Stimulated activated CD4-positive, alpha-beta T cell treated with anti-CD3 and anti-CD28 coated beads, Interleukin-12 subunit alpha, Interleukin-12 subunit beta, amount 100 ng/mL, for 4 hours (primary cell): ENCODE measurements around the gene AGO3.
"Not testable (repeated sequence)": the region's sequence is repeated elsewhere in the genome, so short reads cannot be mapped to it uniquely, and the experiment has no call there.

Experiments
- DNase-seq: peaks from one replicate; pipeline ENCODE4 v3.0.0-alpha.2; 2020

AGO3 gene

DNA sequence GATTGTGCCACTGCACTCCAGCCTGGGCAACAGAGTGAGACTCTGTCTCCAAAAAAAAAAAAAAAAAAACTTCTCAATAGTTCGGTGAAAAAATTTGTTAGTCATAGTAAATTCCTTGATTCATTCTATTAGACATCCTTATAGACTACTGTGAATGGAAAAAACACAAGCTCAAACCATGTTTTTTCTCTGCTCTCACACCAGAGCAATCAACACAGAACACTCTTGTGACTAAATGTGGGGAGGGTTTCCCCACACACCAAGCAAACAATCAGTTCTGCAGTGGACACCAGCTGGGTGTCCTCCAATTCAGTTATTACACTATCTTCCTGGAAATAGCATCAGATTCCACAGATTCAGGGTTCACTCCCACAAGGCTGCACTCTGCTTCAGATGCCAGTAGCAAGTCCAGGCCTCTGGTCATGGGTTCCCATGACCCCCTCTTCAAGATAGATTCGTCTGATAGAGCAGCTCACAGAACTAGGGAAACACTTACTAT, 83.9 kb downstream of the AGO3 start:
- DNase-seq, result no peak

DNA sequence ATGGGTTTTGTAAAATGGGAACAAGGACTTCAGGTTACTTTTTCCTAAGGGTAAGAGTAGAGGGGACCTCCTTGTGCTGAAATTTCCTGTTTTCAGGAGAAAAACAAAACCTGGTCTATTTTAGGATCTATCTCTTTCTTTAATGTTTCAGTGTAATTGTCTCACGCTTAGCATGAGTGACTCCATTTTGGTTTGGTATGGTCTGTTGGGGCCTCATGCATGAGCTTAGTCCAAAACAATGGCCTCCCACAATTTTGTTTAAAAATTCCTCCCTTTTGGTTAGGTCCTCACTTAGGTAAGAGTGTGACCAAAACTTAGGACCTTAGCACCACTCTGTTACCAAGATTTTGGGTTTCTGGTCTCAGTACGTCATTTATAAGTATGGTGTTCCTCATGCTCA, 85.8 kb downstream of the AGO3 start:
- DNase-seq, result no peak

DNA sequence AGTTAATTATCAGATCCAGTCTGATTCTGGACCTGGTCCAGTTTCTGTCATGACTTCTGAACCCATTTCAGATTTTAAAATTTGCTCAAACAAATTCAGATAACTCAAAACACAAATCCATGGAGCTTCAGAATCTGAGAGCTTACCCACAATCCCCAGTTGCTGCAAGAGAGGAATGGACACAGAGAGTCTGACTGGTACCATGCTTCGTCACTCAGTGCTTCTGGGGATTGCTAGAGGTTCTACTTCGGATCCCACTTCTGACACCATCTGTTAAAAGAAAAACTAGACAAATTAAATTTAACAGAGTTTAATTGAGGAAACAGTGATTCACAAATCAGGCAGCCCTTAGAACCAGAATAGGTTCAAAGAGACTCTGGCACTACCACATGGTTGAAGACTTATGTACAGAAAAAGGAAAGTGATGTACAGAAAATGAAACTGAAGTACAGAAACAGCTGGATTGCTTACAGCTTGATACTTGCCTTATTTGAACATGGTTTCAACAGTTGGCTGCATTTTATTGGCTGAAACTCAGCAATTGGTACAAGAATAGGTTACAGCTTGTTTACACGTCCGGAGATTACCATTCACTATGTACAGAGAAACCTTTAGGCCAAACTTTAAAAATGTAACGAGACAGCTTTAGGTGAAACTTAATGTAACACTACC, 92.3 kb downstream of the AGO3 start:
- DNase-seq, result no peak

DNA sequence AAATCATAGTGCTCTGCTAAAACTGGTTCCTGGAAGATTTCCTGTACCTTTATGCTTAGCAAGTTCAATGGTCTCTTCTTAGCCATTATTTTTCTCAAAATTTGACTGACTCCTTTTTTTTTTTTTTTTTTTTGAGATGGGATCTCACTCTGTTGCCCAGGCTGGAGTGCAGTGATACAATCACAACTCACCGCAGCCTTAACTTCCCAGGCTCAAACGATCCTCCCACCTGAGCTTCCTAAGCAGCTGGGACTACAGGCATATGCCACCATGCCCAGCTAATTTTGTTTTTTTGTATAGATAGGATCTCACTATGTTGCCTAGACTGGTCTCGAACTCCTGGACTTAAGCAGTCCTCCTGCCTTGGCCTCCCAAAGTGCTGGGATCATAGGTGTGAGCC, 93.1 kb downstream of the AGO3 start:
- DNase-seq, result not testable (repeated sequence)

DNA sequence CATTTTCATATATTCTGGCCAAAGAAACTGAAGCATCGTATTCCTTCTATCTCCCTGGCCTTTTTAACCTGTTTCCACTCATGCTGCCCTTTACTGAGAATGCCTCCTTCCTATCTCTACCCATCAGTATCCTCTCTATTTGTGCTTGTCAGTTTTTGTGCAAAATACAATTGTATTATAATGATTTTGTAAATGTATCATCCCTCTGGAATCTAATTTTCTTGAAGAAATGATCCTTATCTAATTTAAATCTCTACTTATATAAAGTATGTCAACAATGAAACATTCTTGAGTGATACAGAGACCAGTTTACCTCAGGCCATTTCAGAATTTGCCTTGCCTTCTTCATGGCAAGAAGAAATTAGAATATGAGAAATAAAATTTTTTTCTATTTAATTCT, 93.9 kb downstream of the AGO3 start:
- DNase-seq, result no peak

DNA sequence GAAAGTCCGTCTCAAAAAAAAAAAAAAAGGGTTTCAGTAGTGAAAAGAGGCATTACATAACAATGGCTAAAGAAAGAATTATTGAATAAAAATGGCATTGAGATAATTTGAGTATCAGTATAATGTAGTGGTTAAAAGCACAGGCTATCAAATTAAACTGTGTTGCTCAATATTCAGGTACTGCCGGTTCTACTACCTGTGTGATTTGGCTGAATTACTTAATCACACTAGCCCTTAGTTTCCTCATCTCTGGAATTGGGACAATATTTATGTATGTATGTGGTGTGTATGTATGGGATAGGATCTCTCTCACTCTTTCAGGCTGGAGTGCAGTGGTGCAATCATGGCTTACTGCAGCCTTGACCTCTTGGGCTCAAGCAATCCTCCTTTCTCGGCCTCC, 96.9 kb downstream of the AGO3 start:
- DNase-seq, result no peak

DNA sequence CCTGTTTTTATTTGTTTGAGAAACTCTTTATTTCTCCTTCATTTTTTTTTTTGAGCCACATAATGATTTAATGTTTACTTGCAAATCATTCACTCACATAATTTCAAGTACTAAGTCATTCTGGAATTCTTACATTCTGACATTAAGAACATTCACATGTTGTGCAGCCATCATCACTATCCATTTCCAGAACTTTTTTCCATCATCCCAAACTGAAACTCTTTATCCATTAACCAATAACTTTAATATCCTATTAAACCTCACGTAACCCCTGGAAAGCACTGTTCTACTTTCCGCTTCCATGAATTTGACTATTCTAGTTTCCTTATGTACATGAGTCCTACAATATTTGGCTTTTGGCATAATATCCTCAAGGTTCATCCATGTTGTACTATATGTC, 100.5 kb downstream of the AGO3 start:
- DNase-seq, result no peak

DNA sequence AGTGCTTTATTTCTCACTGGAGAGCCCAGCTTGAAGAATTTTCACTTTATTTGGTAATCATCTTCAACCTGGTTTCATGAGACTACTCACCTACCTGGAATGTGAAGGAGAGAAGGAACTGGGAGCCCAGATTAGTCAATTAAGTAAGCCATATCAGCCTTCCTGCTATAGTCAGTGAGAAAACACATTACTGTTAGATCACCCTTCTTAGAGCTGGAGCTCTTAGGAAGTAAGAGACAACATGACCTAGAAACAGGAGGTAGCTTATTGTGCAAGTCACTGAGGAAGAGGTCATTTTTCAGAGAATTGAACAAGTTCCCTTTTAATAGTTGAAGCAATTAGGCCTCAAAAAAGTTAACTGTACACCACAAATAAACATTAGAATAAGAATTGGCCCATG, 103.8 kb downstream of the AGO3 start:
- DNase-seq, result no peak

DNA sequence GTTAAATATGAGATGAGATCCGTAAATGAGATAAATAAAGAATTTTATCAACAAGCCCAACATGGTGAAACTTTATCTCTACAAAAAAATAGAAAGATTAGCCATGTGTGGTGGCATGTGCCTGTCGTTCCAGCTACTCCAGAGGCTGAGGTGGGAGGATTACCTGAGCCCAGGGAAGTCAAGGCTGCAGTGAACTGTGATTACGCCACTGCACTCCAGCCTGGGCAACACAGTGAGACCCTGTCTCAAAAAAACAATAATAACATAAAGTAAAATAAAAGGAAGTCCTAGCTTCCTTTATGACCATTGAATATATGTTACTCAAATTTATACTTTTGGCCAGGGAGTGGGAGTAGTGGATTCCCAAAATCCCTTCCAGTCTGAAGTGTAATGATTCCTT, 104.2 kb downstream of the AGO3 start:
- no peak for DNase-seq

DNA sequence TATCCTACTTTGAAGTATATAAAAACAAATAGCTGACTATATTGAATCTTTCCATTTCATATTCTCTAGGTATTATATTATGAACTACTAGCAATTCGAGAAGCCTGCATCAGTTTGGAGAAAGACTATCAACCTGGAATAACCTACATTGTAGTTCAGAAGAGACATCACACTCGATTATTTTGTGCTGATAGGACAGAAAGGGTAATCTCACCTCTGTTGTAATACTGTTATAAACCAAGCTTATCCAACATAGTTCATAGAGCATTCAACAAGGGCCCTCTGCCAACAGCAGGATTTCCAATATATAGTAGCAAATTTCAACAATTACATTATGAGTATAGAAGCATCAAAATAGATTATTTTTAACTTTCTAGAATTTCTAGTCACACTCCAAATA, 109.3 kb downstream of the AGO3 start:
- no peak for DNase-seq

DNA sequence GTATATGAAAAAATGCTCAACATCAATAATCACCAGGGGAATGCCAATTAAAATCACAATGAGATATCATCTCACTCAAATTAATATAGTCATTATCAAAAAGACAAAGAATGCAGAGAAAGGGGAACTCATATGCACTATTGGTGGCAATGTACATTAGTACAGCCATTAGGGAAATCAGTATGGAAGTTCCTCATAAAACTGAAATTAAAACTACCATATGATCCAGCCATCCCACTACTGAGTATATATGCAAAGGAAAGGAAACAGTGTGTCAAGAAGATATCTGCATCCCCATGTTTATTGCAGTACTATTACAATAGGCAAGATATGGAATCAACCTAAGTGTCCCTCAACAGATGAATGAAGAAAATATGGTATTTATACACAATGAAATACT, 120.9 kb downstream of the AGO3 start:
- DNase-seq, result no peak

DNA sequence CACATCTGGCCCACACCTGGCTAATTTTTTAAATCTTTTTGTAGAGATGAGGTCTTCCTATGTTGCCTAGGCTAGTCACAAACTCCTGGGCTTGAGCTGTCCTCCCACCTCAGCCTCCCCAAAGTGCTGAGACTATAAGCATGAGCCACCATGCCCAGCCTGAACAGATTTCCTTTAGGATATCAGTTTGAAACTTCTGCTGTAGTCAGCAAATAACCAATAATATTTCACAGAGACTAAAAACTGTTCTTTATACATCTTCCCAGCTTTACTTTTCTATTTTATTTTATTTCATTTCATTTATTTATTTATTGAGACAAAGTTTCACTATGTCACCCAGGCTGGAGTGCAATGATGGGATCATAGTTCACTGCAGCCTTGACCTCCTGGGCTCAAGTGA, 123.1 kb downstream of the AGO3 start:
- DNase-seq, result no peak

DNA sequence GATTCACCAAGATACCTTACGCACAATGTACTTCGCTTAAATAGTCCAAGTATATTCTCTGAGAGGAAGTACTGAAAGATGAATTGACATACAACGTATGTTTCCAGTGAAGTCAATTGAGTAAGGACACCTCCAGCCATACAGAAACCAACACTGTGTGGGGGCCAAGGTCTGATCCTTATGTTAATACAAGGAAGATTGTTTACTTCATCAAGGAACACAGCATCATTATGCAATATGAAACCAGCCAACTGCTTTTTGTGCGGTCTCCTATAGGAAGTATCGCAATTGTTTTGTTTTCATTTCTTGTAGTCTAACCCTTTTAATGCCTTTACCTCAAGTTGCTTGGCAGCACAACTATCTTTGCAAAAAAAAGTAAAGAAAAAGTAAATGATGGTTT, 124.8 kb downstream of the AGO3 start:
- no peak for DNase-seq

DNA sequence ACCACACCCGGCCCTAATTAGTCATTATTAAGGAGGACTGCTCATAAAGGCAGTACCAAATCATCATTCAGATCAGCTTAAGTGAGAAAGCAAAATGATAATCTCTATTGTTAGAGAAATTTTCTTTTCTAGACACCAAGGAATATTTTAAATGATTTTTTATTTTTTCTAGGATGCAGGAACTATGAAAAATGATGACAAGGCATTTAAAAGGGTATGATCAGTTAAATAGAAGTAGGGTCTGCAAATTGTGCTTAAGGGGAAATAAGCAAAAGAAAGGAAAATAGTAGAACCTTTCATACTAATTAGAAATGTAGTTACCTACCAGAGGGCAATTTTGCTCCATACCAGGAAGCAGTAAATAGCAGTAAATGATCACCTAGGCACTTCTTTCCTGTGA, 131.4 kb downstream of the AGO3 start:
- no peak for DNase-seq

DNA sequence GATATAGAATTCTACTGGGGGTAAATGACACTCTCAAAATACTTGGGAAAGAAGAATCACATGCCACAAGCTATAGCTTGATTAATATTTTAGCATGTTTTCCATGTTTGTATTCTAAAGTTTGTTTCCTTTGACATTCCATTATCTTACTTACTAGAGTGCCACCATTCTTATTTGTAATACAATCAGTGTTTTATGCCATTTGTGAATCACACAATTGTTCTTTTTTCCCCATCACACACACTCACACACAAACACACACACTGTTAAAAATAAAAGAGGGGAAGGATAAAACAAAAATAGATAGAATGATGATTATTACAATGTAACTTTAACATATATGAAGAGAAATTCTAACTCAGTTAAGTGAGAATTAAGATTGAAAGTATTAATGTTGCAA, 137.0 kb downstream of the AGO3 start:
- DNase-seq, result no peak

DNA sequence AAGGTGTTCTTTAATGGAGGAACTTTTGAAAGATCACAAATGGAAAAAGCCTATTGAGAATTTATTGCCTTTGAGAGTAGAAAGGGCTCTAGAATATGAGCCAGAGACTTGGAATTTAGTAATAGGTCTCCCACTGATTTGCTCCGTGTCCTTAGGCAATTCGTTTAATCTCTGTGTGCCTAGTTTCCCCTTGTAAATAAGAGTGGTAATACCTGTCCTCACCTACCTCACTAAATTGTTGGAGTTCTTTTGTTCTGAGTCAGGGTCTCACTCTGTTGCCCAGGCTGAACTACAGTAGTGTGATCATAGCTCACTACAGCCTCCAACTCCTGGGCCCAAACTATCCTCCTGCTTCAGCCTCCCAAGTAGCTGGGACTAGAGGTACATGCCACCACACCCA, 138.0 kb downstream of the AGO3 start:
- DNase-seq, result no peak

DNA sequence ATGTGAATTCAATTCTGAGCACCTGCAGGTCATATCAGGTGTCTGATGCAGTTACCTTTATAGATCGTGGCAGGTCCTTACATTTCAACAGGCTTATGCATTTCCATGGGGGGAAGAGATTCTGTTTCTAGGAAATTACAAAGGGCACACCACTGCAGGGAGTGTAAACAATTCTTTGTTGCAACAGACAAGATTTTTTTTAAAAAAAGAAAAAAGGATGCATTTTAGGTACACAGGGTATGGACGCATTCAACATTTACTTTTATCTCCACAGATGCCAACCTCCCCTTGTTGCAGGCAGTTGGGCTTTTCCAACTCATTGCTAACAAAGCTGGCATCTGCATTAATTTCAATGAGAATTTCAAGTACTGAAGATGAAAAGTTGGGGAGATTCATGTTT, 139.4 kb downstream of the AGO3 start:
- DNase-seq, result no peak

DNA sequence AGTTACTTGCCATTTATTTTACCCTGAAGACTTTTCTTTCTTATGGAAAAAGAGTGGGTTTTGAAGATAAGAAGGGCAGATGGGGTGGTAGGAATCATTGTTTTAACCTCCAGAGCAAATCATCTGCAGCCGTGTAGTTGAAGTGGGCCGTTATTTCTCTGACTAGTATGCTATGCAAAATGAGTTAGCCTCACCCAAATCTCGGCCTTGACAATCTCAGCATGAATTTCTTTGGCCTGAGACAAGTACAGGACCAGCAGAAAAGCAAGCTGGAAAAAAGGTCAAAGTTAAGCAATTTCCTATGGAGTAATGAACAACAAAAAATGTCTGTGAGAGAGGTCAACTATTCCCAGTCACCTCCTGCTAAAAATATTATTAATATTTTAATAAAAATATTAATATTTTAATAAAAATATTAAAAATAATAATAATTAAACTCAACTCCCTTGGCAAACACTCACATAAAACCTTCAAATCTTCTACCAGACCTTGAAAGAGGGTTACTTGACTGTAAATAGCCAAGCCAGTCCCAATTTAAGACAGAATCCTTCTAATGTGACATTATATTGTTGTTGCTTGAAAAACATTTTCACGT, 146.2 kb downstream of the AGO3 start:
- DNase-seq, result no peak

DNA sequence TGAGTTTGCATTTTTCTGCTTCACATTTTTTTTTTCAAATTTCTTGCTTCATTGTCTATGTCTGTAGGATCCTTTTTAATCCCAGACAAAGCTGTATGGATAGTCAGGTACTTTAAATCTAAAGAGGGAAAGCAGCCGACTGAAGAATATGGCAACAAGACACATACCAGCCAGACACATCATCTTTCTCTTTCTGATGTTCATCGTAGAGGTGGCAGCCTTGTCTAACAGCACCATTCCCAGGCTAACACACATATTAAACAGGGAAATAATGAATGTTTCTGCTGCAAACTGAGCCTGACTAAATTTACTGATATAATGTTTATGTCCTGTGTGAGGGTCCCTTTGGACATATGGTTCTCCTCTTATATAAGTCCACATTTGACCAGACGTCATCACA, 149.3 kb downstream of the AGO3 start:
- DNase-seq, result no peak

DNA sequence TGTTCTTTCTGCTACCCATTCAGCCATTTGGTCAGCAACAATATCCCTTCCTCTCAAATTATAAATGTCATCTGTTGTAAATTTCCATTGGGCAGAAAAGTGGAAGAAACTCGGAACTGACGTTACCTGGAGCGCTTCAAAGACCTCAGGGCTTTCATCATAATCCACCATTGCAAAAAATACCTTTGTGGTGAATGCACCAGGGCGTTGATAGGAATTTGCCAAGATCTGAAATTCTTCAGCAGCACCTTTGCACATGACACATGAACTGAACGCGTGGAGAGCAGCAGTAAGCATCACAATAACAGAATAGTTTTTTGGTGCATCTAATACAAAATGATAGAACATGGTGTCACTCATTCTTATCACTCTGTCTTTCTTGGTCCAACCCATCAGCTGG, 149.9 kb downstream of the AGO3 start:
- DNase-seq, result no peak

DNA sequence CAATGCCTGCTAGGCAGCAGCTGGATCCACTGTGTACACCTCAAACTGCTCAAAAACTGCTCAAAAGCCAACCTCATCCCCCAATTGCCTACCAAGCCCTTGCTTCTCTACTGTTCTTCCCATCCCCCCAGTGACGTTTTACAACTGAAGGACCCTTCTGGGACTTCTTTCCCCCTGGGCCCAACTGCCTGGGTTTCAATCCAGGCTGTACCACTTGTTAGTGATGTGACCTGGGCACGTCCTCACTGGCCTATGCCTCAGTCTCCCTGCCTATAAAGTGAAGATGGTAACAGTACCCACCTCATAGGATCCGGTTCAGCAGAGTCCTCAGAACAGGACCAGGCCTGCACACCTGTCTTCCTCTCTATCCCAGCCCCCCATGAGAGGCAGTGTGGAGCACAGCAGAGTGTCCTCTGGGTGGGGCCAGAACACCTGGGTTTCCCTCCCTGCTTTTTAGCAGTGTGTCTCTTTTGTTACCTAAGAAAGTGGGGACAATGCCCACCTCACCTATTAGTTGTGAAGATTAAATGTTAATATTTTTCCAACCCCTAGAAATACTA, 151.1 kb downstream of the AGO3 start:
- DNase-seq, result no peak

DNA sequence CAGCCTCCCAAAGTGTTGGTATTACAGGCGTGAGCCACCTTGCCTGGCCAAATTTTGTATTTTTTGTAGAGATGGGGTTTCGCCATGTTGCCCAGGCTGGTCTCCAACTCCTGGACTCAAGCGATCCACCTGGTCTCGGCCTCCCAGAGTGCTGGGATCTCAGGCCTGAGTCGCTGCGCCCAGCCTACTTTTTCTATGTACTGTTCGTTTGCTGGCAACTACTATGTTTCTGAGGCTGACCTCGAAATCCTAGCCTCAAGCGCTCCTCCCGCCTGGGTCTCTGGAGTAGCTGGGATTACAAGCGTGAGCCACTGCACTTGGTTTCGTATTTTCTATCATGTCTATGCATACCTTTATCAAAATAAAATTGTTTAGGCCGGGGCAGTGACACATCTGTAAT, 152.3 kb downstream of the AGO3 start:
- DNase-seq, result no peak

DNA sequence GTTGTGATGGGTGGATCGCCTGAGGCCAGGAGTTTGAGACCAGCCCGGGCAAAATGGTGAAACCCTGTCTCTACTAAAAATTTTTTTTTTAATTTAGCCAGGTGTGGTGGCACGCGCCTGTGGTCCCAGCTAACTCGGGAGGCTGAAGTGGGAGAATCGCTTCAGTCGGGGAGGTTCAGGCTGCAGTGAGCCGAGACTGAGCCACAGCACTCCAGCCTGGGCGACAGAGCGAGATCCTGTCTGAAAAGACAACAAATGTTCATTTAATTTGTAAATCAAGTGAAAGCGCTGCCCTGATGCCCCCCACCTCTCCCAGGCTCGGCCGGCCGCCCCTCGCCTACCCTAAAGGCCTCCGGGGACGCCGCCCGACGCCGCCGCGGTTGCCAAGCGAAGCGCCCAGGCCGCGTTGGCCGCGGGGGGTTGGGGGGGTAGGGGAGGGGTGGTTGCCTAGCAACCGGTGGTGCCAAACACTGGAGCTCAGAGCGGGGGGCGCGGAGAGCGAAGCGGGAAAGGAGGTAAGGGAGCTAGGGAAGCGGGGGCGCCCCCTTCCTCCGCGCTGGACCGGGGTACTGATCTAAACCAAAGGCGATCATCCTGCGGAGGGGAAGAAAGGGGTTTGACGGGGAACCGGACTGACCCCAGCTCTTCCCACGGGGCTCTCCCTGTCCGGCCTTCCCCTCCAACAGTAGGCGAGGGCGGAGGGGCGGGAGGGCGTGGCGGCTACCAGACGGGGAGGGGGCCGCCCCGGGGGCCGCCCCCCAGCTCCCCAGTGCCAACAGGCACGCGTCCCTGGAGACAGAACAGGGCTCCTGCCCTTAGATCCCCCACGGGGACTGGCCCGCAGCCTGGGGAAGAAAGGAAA, 153.0 kb downstream of the AGO3 start, which contains the start of gene TEKT2:
TSS of gene TEKT2 (plus strand) at position 460 of the 862 bp plus-strand sequence. CDS start 828 bp downstream, outside the sequence.
- DNase-seq, result no peak
